Osteoblast (primary cell): ENCODE measurements around the gene GNAI3. TPM values are rescaled to one million over a fixed set of nuclear protein-coding genes. Genes with fewer than 3 reads are reported as not detected.

Experiments used
- DNase-seq: peaks from one replicate; pipeline ENCODE4 v3.0.0; 2011; ENCODE audit warnings: low spot score, mixed read lengths; ENCODE audit not compliant: insufficient read length; ENCODE audit errors: missing footprints
- H2AFZ ChIP-seq: 2 replicates; pipeline ENCODE4 v1.6.0; 2011; ENCODE audit warnings: mild to moderate bottlenecking, low read length
- H3K27ac ChIP-seq: 2 replicates; pipeline ENCODE4 v1.5.1; 2011; ENCODE audit warnings: mild to moderate bottlenecking, low read depth, low read length, moderate library complexity
- H3K27me3 ChIP-seq: 2 replicates; pipeline ENCODE4 v1.6.0; 2012; ENCODE audit warnings: mild to moderate bottlenecking, control low read depth, inconsistent platforms, low read length, moderate library complexity; ENCODE audit not compliant: insufficient read depth
- H3K36me3 ChIP-seq: 2 replicates; pipeline ENCODE4 v1.5.1; 2011; ENCODE audit warnings: mild to moderate bottlenecking, low read length, control low read depth, moderate library complexity; ENCODE audit not compliant: insufficient read depth
- H3K4me1 ChIP-seq: 2 replicates; pipeline ENCODE4 v1.5.1; 2011; ENCODE audit warnings: mild to moderate bottlenecking, low read length, control low read depth, moderate library complexity; ENCODE audit not compliant: insufficient read depth
- H3K4me2 ChIP-seq: 2 replicates; pipeline ENCODE4 v1.6.0; 2011; ENCODE audit warnings: mild to moderate bottlenecking, low read length; ENCODE audit not compliant: insufficient read depth
- H3K4me3 ChIP-seq: fragments of 200-600 bp; sonication (generic); 3 replicates; pipeline ENCODE4 v1.5.1; 2012; ENCODE audit warnings: mild to moderate bottlenecking, low read length, inconsistent platforms; ENCODE audit not compliant: insufficient read depth
- H3K79me2 ChIP-seq: 2 replicates; pipeline ENCODE4 v1.6.0; 2012; ENCODE audit warnings: mild to moderate bottlenecking, low read length, control low read depth, inconsistent platforms; ENCODE audit not compliant: insufficient read depth
- H3K9me3 ChIP-seq: 2 replicates; pipeline ENCODE4 v1.5.1; 2011; ENCODE audit warnings: low read depth, low read length, control low read depth
- H4K20me1 ChIP-seq: 2 replicates; pipeline ENCODE4 v1.6.0; 2012; ENCODE audit warnings: mild to moderate bottlenecking, low read length, control low read depth; ENCODE audit not compliant: insufficient read depth
- total RNA-seq: library from RNA; depleted of rRNA; stranded (reverse); fragments of >200 nt; gene quantifications from 2 replicates; pipeline ENCODE4 v1.2.3, GENCODE V29; 2012
- TF ChIP-seq, protein P1 (sequence below): IDR thresholded peaks from 2 replicates; pipeline ENCODE4 v1.5.1; 2011; ENCODE audit warnings: mild to moderate bottlenecking, low read depth, low read length, moderate library complexity; ENCODE audit errors: extremely low read depth

The GNAI3 gene
- total RNA-seq, 1 donor = 14.1 TPM

DNA sequence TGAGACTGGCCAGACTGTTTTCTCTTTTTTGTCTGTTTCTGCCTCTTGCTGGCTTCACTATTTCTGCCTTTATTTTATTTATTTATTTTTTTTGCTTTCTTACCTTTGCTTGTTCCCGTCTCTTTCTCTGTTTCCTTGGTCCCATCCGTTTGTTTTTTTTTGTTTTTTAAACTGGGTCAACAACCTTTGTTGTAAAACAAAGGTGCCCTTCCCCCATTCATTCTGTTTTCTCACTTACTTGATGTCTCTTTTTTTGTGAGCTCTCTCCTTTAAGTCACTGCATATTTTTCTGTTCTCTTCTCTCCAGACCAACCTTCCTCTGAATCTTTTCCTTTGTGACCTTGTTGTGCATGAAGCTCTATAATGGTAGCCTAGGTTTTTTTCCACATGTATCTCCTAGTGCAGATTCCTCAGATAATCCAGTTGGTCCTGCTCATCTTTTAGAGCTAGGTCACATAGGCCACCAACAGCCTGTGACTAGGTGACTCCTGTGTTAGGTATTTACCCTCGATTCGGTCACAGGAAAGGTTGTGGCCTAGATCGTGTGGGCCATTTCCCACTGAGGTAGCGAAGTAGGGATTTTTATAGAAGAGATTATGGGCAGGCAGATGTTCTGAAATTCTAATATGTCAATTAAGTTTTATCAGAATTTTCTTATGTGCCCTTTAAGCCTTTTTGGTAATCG is 15.9 kb downstream of the GNAI3 start:
- no peak overlapping the region for H3K4me3 ChIP-seq
- no peak overlapping the region for H3K4me2 ChIP-seq
- no peaks in the 10 kb centered on the region for H3K27me3 ChIP-seq
- H3K36me3 ChIP-seq = no peaks in the 10 kb centered on the region
- H3K79me2 ChIP-seq = peaks cover 100% of the 10 kb centered on the region
- no peaks in the 10 kb centered on the region for H3K9me3 ChIP-seq
- no peak for DNase-seq
- no peak overlapping the region for H2AFZ ChIP-seq
- TF ChIP-seq, protein P1, sequence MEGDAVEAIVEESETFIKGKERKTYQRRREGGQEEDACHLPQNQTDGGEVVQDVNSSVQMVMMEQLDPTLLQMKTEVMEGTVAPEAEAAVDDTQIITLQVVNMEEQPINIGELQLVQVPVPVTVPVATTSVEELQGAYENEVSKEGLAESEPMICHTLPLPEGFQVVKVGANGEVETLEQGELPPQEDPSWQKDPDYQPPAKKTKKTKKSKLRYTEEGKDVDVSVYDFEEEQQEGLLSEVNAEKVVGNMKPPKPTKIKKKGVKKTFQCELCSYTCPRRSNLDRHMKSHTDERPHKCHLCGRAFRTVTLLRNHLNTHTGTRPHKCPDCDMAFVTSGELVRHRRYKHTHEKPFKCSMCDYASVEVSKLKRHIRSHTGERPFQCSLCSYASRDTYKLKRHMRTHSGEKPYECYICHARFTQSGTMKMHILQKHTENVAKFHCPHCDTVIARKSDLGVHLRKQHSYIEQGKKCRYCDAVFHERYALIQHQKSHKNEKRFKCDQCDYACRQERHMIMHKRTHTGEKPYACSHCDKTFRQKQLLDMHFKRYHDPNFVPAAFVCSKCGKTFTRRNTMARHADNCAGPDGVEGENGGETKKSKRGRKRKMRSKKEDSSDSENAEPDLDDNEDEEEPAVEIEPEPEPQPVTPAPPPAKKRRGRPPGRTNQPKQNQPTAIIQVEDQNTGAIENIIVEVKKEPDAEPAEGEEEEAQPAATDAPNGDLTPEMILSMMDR = no peak
- no peaks in the 10 kb centered on the region for H3K4me1 ChIP-seq
- peaks cover 70% of the 10 kb centered on the region for H4K20me1 ChIP-seq
- H3K27ac ChIP-seq = no peak overlapping the region

DNA sequence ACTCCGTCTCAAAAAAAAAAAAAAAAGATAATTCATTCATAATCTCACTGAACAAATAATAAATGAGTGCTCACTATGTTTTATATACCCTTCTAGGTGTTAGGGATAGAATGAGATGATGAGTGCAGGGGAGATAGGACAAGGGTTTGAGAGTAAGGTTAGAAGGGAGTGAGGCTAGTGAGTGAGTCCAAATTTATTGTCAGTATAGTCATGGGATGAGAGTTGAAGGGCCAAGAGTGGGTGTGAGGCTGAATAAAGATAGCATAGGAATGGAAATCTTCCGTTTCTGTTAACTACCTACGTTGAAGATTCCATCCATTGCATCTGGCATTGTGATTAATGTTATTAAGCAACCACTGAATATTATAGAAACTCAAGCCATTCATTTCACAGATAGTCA is 16.8 kb downstream of the GNAI3 start:
- Histone ChIP-seq H3K4me3 (no peak overlapping the region), H4K20me1 (peaks cover 69% of the 10 kb centered on the region), H3K9me3 (no peaks in the 10 kb centered on the region), H3K4me1 (peaks cover 1% of the 10 kb centered on the region), H3K4me2 (no peak overlapping the region), H2AFZ (no peak overlapping the region), H3K27me3 (no peaks in the 10 kb centered on the region), H3K27ac (no peak overlapping the region), H3K79me2 (peaks cover 99% of the 10 kb centered on the region), H3K36me3 (no peaks in the 10 kb centered on the region)
- DNase-seq = no peak
- TF ChIP-seq, protein P1 = no peak

DNA sequence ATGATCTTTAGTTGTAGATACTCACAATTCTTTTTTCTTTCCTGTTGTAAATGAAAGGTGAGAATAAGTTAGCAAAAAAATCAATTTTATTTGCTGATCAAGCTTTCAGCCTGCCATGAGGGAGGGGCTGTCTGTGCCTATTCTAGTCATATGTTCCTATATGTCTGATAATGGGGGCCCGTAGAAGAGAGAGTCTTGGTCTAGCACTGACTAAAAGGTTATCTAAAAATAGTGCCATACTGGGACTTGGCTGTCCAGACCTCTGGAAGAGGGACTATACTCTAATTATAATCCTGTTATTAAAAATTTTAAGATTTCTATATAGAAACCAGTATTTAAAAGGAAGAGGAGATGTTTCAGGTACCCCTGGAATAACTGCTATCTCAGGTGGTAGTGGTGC is 18.6 kb downstream of the GNAI3 start:
- no peaks in the 10 kb centered on the region for H3K27me3 ChIP-seq

More for the DNA sequence above, 18.6 kb downstream of the GNAI3 start:
- H3K79me2 ChIP-seq = peaks cover 99% of the 10 kb centered on the region
- no peak overlapping the region for H3K4me3 ChIP-seq
- peaks cover 9% of the 10 kb centered on the region for H3K4me1 ChIP-seq
- no peak overlapping the region for H3K27ac ChIP-seq
- H4K20me1 ChIP-seq = peaks cover 68% of the 10 kb centered on the region
- no peak for DNase-seq
- H3K36me3 ChIP-seq = no peaks in the 10 kb centered on the region
- H3K9me3 ChIP-seq = no peaks in the 10 kb centered on the region
- no peak overlapping the region for H3K4me2 ChIP-seq
- TF ChIP-seq, protein P1 = no peak
- H2AFZ ChIP-seq = no peak overlapping the region
